Loucy (cell line): Measurements from ENCODE around the gene THBD.

Source experiments
- H2AFZ ChIP-seq: fragments of 200-600 bp; sonication (generic); 2 replicates; pipeline ENCODE4 v1.6.0; 2016; ENCODE audit warnings: antibody characterized with exemption, mild to moderate bottlenecking, low read length, moderate library complexity
- H3F3A ChIP-seq: fragments of 200-600 bp; 2 replicates; pipeline ENCODE4 v1.6.0; 2016; ENCODE audit warnings: antibody characterized with exemption, low read depth, mild to moderate bottlenecking
- H3K27me3 ChIP-seq: fragments of 200-600 bp; sonication (generic); 2 replicates; pipeline ENCODE4 v1.6.1; 2014; ENCODE audit warnings: low read length, mild to moderate bottlenecking; ENCODE audit not compliant: insufficient read depth, poor library complexity, severe bottlenecking
- H3K36me3 ChIP-seq: fragments of 200-600 bp; sonication (generic); 2 replicates; pipeline ENCODE4 v1.6.1; 2016; ENCODE audit warnings: low read length; ENCODE audit not compliant: insufficient read depth
- H3K4me1 ChIP-seq: fragments of 200-600 bp; sonication (generic); 2 replicates; pipeline ENCODE4 v1.5.1; 2014; ENCODE audit warnings: low read length, mild to moderate bottlenecking; ENCODE audit not compliant: insufficient read depth, poor library complexity, severe bottlenecking
- H3K4me2 ChIP-seq: fragments of 200-600 bp; sonication (generic); 2 replicates; pipeline ENCODE4 v1.6.0; 2014; ENCODE audit warnings: antibody characterized with exemption, low read length, low read depth, mild to moderate bottlenecking; ENCODE audit not compliant: poor library complexity, severe bottlenecking
- H3K4me3 ChIP-seq: fragments of 200-600 bp; sonication (generic); 2 replicates; pipeline ENCODE4 v1.5.1; 2014; ENCODE audit warnings: low read length, mild to moderate bottlenecking, mixed read lengths; ENCODE audit not compliant: poor library complexity, severe bottlenecking
- H3K79me2 ChIP-seq: fragments of 200-600 bp; sonication (generic); 2 replicates; pipeline ENCODE4 v1.6.1; 2014; ENCODE audit warnings: low read length; ENCODE audit not compliant: insufficient read depth
- H3K9ac ChIP-seq: fragments of 200-600 bp; sonication (generic); 2 replicates; pipeline ENCODE4 v1.6.0; 2014; ENCODE audit warnings: mild to moderate bottlenecking, low read depth, low read length, moderate library complexity; ENCODE audit not compliant: poor library complexity, severe bottlenecking
- H3K9me2 ChIP-seq: fragments of 200-600 bp; sonication (generic); replicated peaks from 2 replicates; pipeline ENCODE4 v1.6.1; 2016; ENCODE audit warnings: low read depth, low read length, mixed read lengths
- H3K9me3 ChIP-seq: fragments of 200-600 bp; sonication (generic); 2 replicates; pipeline ENCODE4 v1.6.1; 2014; ENCODE audit warnings: mild to moderate bottlenecking, antibody characterized with exemption, low read length, low read depth; ENCODE audit not compliant: insufficient read depth
- H4K20me1 ChIP-seq: fragments of 200-600 bp; sonication (generic); 2 replicates; pipeline ENCODE4 v1.6.0; 2014; ENCODE audit warnings: antibody characterized with exemption, low read length, mild to moderate bottlenecking; ENCODE audit not compliant: insufficient read depth, poor library complexity, severe bottlenecking
- CTCF ChIP-seq: fragments of 200-600 bp; sonication (generic); conservative IDR thresholded peaks from 2 replicates; pipeline ENCODE4 v1.5.1; 2014; ENCODE audit warnings: mild to moderate bottlenecking, antibody characterized with exemption, low read length
- EZH2phosphoT487 ChIP-seq: fragments of 200-600 bp; IDR thresholded peaks from 2 replicates; pipeline ENCODE4 v1.6.1; 2018; ENCODE audit warnings: antibody characterized with exemption, mild to moderate bottlenecking, moderate library complexity, borderline replicate concordance

The THBD gene

GRCh38 chr20:23033918-23034317 lies 15.6 kb downstream of the THBD start:
- H3K9ac ChIP-seq: no peak overlapping the region
- H3F3A ChIP-seq: no peaks in the 10 kb centered on the region
- H4K20me1 ChIP-seq: no peaks in the 10 kb centered on the region
- no peaks in the 10 kb centered on the region for H3K27me3 ChIP-seq
- no peak overlapping the region for H2AFZ ChIP-seq
- H3K9me2 ChIP-seq: no peaks in the 10 kb centered on the region
- H3K4me1 ChIP-seq: peaks cover 21% of the 10 kb centered on the region
- H3K79me2 ChIP-seq: no peaks in the 10 kb centered on the region
- H3K4me2 ChIP-seq: no peak overlapping the region
- TF ChIP-seq CTCF: no peak
- no peak overlapping the region for H3K4me3 ChIP-seq
- no peaks in the 10 kb centered on the region for H3K9me3 ChIP-seq
- H3K36me3 ChIP-seq: no peaks in the 10 kb centered on the region

GRCh38 chr20:23032750-23033078 lies 16.8 kb downstream of the THBD start:
- Histone ChIP-seq H3F3A (no peaks in the 10 kb centered on the region), H3K36me3 (no peaks in the 10 kb centered on the region), H2AFZ (peak overlapping the region; percentile 70; the same call in 1 of the 2 replicates), H3K27me3 (no peaks in the 10 kb centered on the region), H3K79me2 (no peaks in the 10 kb centered on the region), H4K20me1 (no peaks in the 10 kb centered on the region), H3K9ac (peak overlapping the region; percentile 17), H3K4me3 (no peak overlapping the region), H3K4me2 (peak overlapping the region; percentile 58), H3K9me3 (no peaks in the 10 kb centered on the region), H3K4me1 (peaks cover 21% of the 10 kb centered on the region), H3K9me2 (no peaks in the 10 kb centered on the region)
- TF ChIP-seq EZH2phosphoT487 (no peak), CTCF (no peak)

GRCh38 chr20:23032056-23032749 lies 17.3 kb downstream of the THBD start:
- Histone ChIP-seq H4K20me1 (no peaks in the 10 kb centered on the region), H3K9me2 (no peaks in the 10 kb centered on the region), H3K79me2 (no peaks in the 10 kb centered on the region), H3K4me3 (no peak overlapping the region), H2AFZ (peak overlapping the region; percentile 70; the same call in 1 of the 2 replicates), H3K9ac (peak overlapping the region; percentile 17), H3K27me3 (no peaks in the 10 kb centered on the region), H3K4me2 (peak overlapping the region; percentile 58), H3K9me3 (no peaks in the 10 kb centered on the region), H3K36me3 (no peaks in the 10 kb centered on the region), H3F3A (no peaks in the 10 kb centered on the region), H3K4me1 (peaks cover 20% of the 10 kb centered on the region)
- no peak for TF ChIP-seq CTCF
- TF ChIP-seq EZH2phosphoT487: no peak
